ENCODE data around the gene ZNF414.
A peak's percentile ranks its signal among the peaks of the same experiment; 100 is the strongest.
"Not testable (repeated sequence)": the region's sequence is repeated elsewhere in the genome, so short reads cannot be mapped to it uniquely, and the experiment has no call there.

ZNF414 gene, protein sequence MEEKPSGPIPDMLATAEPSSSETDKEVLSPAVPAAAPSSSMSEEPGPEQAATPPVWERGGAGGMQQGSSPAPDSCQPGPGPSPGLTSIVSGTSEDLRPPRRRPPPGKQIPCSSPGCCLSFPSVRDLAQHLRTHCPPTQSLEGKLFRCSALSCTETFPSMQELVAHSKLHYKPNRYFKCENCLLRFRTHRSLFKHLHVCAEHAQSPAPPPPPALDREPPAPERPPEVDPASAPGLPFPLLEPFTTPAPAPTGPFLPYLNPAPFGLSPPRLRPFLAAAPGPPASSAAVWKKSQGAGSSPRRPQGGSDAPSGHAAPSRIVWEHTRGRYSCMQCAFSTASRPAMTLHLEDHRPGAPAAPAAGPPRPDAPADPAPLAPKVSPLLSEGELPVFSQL

DNA sequence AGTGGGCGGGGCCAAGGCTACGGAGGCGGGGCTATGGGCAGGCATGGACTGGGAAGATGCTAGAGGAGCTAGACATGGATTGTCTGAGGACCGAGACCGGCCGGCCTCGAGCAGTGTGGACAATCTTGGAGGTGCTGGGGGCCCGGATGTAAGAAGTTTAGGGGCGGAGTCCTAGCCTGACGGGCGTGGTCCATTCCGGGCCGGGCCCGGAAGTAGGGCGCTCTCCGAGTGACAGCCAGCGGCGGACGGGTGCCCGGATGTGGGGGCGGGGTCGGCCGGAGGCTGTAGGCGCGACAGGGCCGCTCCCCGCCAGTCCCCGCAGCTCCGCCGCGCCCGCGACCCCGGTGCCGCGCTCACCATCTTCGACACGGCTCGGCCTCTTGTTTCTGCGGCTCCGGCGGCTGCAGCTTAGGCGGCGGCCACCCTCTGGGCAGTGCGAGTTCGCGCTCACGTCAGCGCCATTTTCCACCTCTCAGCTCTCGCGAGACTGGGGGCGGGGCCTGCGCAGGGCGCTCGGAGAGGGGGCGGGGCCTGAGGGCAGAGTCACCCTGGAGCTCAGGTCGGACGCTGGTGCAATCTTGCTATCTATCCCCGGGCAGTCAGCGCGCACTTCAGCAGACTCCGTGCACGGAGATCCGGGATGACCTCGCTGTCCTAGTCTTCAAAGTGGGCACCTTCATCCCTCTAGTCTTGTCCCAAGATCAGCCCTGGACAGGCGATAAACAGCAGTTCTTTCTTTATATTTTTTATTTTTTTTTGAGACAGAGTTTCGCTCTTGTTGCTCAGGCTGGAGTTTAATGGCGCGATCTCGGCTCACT, at the start of gene ZNF414:
TSS of gene ZNF414 (minus strand) at position 481 of the 818 bp plus-strand sequence. CDS start at position 360, 121 bp downstream.
- DNase-seq = peak; percentile 75 to 99 (median 93)

DNA sequence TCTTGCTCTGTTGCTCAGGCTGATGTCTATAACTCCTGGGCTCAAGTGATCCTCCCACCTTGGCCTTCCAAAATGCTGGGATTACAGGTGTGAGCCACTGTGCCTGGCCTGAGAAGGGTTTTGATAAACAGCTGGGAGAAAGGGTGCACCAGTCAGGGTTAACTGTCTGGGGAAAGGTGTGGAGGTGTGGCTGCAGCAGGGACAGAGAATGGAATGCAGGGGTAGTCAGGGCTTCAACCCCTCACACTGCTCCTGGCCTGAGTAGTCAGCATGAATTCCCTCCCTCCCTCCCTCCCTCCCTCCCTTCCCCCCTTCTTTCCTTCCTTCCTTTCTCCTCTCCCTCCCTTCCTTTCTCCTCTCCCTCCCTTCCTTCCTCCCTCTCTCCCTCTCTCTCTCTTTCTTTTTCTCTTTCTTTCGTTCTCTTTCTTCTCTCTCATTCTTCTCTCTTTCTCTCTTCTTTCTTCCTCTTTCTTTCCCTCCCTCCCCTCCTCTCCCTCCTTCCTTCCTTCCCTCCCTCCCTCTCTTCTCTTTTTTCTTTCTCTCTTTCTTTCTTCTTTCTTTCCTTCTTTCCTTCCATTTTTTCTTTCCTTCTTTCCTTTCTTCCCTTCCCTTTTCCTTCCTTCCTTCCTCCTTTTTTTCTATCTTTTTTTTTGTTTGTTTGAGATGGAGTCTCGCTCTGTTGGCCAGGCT, 47.3 kb upstream of the ZNF414 start:
- no peak for DNase-seq

DNA sequence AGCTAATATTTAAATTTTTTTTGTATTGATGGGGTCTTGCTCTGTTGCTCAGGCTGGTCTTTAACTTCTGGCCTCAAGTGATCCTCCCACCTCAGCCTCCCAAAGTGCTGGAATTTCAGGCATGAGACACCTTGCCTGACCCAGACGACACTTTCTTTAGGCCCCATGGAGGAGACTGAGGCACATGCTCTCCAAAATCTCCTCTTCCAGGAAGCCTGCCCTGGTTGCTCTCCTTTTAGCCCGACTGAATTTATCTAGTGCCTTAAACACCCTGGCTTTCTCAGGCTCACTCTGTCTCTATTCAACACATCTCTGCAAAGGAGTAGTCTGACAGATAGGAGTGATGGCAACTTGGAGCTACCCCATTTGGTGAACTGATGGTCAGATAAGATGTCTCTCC, 44.4 kb upstream of the ZNF414 start:
- DNase-seq = no peak

DNA sequence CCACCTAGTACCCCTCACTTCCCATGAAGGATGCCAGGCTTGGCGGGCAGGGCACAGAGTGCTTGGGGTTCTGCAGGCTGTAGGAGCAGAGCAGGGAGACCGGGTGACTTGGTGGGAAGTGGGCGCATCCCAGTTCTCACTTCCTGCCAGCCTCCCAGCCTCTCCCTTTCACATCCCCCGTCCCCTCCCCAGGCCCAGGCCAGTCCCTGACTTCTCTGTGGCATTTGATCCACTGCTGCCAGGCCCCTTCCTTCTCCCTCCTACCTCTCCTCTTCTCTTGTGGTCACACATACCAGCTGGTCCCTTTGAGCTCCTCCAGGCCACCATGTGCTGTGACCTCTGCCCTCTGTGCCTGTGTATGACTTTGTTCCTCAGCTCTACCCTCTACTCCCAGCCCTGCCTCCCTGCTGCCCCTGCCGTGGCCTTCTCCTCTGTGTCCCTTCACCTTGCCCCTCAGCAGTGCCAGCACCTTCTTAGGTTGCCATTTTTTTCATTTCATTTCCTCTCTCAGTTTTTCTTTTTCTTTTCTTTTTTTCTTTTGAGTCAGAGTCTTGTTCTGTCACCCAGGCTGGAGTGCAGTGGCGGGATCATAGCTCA, 43.8 kb upstream of the ZNF414 start:
- DNase-seq = no peak

DNA sequence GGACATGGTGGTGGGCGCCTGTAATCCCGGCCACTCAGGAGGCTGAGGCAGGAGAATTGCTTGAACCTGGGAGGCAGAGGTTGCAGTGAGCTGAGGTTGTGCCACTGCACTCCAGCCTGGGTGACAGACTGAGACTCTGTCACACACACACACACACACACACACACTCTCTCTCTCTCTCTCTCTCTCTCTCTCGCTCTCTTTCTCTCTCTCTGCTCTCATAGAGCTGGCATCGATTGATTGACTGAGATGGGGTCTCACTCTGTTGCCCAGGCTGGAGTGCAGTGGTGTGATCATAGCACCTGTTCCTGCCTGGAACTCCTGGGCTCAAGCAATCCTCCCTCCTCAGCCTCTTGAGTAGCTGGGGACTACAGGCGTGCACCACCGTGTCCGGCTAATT, 39.8 kb upstream of the ZNF414 start:
- DNase-seq = not testable (repeated sequence)

DNA sequence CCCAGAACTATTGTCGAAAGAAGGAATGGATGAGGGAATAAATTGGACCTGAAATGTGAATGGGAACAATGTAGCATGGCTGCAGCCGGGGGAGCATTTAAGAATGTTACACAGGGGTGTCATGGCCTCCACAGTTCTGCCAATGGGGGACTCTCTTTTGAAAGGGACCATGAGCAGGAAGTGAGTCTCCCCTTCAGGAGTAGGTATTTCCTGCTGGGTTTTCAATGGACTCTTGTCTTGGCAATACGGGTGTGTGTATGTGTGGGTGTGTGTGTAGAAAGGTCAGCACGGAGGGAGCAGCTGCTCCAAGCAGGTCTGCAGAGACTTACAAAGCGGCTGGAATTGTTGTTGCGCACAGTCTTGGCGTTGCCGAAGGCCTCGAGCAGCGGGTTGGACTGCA, 38.8 kb upstream of the ZNF414 start:
- DNase-seq = no peak

DNA sequence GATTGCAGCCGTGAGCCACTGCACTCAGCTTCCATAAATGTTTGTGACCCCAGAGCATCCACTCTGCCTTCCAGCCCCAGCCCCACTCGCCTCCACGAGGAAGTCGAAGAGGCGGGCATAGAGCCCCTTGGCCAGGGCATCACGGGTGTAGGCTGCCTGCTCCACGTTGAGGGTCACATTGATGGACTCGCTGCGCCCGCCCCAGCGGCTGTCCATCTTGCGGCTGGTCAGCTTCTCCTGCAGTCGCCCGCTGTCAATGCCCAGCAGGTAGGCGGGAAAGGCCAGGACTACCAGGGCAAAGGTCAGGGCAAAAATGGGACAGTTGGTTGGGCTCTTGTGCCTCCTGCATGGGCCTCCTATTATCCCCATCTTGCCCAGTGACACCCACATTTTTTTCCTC, 36.1 kb upstream of the ZNF414 start:
- no peak for DNase-seq

DNA sequence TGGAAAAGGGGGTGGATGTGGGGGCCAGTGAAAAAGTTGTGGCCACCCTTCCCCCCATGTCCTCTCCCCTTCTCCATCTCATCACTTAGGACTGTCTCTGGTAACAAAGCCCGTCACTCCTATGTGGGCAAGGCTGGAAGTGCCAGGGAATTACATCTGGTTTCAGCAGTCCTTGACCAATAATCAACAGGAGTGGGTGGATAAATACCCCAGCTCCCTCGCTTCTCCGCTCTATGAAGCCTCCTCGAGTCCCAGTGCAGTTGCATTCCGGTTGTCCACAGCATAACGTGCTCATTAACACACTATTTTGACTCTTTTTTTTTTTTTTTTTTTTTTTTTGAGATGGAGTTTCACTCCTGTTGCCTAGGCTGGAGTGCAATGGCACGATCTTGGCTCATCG, 31.8 kb upstream of the ZNF414 start:
- DNase-seq = no peak

DNA sequence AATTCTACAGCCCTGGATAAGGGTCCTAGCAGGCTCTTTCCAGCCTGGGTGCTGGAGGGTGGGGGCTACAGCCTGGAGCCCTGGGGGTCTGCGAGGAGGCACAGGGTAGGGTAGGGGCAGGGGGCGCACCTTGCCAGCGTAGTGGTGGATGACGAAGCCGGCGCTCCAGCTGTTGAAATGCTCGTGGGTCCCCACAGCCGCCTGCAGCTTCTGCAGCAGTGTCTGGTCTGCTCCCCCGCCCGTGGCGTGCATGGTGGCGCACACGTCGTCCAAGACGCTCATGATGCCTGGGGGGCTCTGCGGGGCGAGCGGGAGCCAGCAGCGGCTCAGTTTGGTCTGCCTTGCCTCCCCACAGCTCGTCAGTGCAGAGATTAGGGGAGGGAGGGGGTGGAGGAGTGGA, 30.2 kb upstream of the ZNF414 start:
- DNase-seq = no peak

DNA sequence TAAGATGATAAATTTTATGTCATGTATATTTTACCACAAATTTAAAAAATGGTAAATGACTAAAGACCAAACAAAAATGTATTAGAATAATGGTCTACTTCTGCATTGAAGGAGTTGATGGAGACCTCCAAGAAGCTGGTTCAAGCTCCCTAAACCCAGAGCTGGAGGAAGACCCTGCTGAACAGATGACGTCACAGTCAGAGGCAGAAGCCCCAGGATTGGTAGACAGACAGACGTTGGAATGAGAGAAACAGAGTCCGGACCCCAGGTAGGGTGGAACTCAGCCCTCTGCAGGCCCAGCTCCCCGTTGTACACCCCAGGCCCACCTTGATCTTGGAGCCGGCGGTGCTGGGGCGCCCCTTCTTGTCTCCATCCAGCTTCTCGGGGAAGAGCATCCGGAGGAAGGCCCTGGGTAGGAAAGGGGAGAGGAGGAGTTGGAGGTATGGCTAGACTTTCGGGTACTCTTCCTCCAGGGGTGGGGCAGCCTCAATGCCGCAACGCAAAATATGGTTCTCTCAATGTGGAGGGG, 25.7 kb upstream of the ZNF414 start:
- DNase-seq = no peak

DNA sequence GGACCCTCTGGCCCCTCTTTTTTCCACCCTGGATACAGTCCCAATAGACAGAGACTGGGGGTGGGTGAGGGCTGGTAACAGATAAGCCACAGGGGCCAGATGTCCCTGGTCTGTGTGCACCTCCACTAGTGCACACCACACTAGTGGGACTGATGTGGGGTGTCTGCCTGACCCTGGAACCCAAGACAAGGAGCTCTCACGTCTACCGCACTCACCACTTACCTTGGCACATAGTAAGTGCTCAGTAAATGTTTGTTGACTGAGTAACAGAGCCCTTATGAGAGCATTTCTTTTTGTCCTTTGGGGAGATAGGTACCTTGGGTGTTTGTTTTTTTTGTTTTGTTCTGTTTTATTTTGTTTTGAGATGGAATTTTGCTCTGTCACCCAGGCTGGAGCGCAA, 23.1 kb upstream of the ZNF414 start:
- no peak for DNase-seq

DNA sequence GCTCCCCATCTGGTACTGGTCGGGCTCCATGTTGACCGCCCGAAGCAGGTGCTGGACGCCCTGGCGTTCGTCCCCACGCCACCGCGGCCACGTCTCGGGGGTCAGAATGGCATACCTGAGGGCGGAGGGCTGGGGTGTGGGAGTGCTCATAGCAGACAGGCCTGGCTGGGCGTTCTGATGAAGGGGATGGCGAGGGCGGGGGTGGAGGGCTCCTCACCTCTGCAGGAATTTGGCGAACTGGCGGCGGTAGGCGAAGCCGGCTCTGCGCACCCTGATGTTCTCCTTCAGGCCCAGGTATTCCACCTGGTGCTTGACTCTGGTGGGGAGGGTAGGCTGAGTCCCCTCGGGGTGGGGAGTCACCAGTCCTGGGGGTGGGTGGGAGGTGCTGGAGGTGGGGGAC, 22.3 kb upstream of the ZNF414 start:
- DNase-seq = no peak

DNA sequence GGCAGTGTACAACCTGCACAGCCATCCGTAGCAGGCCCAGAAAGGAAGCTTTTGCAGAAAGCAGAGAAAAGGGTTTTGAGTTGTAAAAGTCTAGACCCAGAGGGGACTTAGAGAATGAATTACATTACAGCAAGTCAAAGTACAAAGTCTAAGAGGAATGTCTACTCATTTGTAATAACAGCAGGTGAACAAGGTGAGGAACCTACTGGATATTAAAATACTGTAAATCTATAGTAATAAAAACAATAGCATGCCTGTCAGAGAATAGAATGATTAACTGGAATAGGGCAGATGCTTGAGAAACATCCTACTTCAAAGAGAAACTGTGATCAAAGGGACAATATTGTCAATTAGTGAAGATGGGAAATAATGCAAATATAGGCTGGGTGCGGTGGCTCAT, 18.3 kb upstream of the ZNF414 start:
- no peak for DNase-seq

DNA sequence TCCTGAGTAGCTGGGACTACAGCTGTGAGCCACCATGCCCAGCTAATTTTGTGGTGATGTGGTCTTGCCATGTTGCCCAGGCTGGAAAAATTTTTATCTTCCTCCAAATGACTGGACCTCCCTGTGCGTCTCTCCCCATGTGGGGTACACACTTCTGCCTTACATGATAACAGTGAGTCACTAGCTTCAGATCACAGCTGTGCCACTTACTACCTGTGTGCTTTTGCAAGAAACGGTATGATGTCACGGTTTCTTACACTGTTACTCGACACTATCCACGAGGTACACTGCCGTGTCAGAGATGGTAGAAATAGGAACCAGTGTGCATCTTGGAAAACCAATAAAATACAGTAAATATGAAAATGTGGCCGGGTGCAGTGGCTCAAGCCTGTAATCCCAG, 17.5 kb upstream of the ZNF414 start:
- no peak for DNase-seq

DNA sequence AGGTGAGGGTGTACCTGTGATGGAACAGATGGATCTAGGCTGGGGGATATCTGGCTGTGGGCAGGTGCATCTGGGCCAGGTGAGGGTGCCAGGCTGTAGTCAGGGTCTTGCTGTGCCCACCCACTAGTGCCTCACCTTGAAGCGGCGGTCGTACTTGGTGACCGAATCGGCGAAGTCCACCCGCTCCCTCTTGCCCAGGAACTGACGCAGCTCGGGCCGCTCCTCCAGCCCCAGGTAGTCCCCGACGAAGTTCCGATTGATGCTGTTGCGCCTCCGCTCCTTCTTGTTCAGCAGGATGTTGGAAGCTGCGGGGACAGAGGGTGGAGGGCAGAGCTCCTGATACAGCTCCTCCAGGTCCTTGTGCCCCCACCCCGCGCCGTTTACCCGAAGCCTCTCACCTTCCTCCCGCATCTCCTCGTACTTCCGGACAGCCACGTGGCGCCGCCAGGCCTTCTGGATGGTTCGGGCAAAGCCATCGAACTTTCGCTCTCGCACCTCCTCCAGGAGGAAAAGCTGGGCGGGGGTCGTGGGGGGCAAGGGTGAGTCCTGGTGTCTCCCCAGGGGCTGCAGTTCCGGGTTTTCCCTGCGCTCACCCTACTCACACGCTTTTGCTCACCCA, 16.2 kb upstream of the ZNF414 start:
- DNase-seq = no peak

DNA sequence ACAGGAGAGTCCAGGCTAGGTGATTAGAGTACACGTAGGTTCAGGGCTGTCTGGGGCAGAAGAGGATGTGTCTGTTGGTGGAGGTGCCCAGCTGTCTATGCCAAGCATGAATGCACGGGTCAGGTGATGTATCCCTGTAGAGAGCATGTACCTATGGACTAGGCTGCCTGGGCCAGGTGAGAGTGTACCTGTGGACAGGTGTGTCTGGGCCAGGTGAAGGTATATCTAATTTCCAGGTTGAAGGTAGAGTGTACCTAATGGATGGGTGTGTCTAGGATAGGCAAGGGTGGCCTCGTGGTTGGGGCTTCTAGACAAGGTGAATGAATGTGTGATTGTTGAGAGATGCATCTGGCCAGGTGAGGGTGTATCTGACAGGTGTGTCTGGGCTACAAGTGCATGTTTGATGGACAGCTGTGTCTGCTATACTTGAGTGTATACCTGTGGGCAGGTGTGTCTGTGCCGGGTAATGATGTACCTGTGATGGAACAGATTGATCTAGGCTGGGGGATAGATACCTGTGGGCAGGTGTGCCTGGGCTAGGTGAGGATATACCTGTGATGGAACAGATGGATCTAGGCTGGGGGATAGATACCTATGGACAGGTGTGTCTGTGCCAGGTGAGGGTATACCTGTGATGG, 15.5 kb upstream of the ZNF414 start:
- DNase-seq = no peak

DNA sequence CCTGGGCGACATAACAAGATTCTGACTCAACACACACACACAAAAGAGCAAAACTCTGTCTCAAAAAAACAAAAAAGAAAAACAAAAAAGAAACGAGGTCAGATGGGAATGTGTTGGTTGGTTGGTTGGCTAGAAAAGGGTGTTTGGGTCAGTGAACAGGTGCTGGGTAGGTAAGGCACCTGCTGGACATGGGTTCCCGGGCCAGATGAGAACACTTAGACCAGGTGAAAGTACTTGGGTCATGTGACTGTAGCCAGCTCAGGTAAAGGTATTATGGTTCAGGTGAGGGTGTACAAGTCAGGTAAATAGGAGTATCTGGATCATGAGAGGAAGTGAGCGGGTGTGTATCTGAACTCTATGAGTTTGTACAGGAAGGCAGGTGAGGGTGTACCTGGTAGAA, 14.5 kb upstream of the ZNF414 start:
- no peak for DNase-seq

DNA sequence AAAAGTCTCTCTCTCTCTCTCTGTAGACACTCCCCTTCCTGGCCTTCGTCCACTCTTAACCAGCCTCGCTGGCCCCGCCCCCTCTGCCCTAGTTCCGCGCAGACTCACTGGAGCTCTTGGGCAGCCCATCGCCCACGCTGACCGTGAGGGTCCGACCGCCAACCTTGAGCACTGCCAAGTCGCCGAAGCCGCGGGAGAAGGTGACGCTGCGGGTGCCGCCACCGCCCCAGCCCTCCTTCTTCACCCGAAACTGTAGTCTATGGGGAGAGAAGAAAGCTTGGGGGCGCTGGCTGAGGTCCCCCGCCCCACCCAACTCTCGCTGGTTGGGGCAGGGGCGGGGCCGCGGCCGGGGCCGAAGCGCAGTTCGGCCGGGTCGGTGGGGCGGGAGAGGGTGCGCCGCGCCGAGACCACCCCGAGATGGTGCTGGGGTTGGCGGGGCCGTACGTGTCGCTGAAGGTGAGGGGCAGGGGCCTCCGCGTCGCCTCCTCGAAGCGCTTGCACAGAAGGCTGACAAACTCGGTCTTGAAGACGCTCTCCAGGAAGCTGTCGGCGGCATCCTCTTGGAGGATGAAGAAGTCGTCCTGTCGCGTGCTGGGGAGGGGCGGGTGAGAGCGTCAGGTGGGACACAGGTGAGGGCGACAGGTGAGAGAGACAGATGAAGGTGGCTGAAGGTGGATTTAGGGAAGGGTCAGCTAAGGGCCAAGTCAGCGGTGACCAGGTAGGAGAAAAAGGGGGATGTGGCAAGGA, 12.6 kb upstream of the ZNF414 start:
- DNase-seq = peak in 57 of 58 donors; percentile 16 to 90 (median 76)

DNA sequence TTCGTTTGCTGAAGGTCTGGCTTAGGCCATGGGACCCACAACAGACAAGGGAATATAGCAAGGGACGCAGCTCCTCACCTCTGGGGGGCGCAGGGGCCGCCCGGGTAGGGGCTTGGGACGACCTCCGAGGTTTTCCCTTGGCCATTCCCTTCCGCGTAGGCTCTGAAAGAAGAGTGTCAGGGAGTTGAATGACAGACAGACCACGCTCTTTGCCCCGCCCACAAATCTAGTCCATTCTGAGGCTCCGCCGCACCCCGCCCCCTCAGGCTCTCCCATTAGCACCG, 11.4 kb upstream of the ZNF414 start:
- DNase-seq = no peak

DNA sequence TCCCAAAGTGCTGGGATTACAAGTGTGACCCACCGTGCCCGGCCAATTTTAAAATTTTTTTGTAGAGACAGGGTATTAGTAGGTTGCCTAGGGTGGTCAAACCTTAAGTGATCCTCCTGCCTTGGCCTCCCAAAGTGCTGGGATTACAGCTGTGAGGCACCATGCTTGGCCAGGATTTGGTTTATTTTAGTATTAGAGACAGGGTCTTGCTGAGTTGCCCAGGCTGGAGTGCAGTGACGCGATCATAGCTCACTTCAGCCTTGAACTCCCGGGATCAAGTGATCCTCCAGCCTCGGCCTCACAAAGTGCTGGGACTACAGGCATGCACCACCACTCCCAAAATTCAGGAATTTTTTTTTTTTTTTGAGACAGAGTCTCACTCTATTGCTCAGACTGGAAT, 5.4 kb upstream of the ZNF414 start:
- no peak for DNase-seq
